ENCODE measurements around the gene SLC25A23. TPM values are rescaled to one million over a fixed set of nuclear protein-coding genes. Genes with fewer than 3 reads are reported as not detected.

Gene SLC25A23
- total RNA-seq, 1 experiment from 2014 or later, result 18.7 TPM

DNA sequence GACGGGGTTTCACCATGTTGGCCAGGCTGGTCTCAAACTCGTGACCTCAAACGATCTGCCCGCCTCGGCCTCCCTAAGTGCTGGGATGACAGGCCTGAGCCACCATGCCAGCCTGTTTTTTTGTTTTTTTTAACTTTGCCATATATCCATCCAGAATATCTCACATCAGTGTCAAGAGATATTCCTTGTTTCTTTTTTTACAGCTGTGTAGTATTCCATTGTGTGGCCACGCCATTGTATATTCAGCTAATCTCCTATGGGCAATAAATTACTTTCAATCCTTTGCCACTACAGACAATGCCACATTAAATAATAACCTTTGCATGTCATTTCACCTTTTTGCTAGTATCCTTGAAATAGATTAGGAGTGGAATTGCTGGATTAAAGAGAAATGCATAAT is 50.2 kb downstream of the SLC25A23 start:
- CTCF ChIA-PET, result no interaction called here
- no TSS peak for BruUV-seq (replicated peaks)

DNA sequence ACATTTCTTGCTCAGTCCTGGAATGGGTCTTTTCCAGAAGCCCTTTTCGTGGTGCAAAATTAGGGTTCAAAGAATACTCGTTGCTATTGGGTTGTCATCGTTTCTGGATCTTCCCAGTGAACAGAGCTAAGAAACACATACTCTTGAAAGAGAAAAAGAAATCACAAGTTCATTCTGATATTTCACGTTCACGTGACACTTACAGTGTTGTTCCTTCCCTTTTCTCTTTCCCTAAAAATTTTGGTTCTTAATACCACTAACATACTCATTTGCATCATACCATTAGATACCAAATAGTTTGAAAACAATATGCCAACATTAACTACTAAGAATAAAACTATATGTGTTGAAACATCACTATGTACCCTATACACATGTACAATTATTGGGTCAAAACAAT is 53.2 kb downstream of the SLC25A23 start:
- Histone ChIP-seq H3K4me3 (ENCODE audit: low read depth in 2 of 2, low read length in 2 of 2) (no peak overlapping the region), H3K9me3 (ENCODE audit: control insufficient read depth, insufficient read depth, low read depth, low read length) (no peaks in the 10 kb centered on the region), H3K27me3 (ENCODE audit: control insufficient read depth, insufficient read depth, low read length) (no peaks in the 10 kb centered on the region), H3K4me1 (ENCODE audit: control insufficient read depth, insufficient read depth, low read length) (no peaks in the 10 kb centered on the region), H3K36me3 (ENCODE audit: control insufficient read depth, insufficient read depth, low read length) (no peaks in the 10 kb centered on the region), H3K27ac (ENCODE audit: low read length) (no peak overlapping the region)
- ChIA-PET POLR2A (interaction anchor here (0.6 kb wide), 1 partner anchor 25 kb away, joined by 5 read pairs; no protein-coding TSS in a partner anchor), CTCF (no interaction called here)
- DNase-seq (ENCODE audit: low read depth, low spot score) (no peak), ATAC-seq (no peak)
- in situ Hi-C loops (cut with HindIII; ENCODE audit: low pct_unique_long_range_greater_than_20kb, low sequenced_read_pairs) (no loop called here), intact Hi-C loops (cut with micrococcal nuclease; ENCODE audit: unreplicated experiment) (no loop called here)
- TF ChIP-seq, protein P1, sequence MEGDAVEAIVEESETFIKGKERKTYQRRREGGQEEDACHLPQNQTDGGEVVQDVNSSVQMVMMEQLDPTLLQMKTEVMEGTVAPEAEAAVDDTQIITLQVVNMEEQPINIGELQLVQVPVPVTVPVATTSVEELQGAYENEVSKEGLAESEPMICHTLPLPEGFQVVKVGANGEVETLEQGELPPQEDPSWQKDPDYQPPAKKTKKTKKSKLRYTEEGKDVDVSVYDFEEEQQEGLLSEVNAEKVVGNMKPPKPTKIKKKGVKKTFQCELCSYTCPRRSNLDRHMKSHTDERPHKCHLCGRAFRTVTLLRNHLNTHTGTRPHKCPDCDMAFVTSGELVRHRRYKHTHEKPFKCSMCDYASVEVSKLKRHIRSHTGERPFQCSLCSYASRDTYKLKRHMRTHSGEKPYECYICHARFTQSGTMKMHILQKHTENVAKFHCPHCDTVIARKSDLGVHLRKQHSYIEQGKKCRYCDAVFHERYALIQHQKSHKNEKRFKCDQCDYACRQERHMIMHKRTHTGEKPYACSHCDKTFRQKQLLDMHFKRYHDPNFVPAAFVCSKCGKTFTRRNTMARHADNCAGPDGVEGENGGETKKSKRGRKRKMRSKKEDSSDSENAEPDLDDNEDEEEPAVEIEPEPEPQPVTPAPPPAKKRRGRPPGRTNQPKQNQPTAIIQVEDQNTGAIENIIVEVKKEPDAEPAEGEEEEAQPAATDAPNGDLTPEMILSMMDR (IDR thresholded peaks at IDR 0.05), result no peak
- no peak for TF ChIP-seq TCF7L2 (IDR thresholded peaks at IDR 0.05; ENCODE audit: low read depth, low read length)
- TF ChIP-seq, protein P2, sequence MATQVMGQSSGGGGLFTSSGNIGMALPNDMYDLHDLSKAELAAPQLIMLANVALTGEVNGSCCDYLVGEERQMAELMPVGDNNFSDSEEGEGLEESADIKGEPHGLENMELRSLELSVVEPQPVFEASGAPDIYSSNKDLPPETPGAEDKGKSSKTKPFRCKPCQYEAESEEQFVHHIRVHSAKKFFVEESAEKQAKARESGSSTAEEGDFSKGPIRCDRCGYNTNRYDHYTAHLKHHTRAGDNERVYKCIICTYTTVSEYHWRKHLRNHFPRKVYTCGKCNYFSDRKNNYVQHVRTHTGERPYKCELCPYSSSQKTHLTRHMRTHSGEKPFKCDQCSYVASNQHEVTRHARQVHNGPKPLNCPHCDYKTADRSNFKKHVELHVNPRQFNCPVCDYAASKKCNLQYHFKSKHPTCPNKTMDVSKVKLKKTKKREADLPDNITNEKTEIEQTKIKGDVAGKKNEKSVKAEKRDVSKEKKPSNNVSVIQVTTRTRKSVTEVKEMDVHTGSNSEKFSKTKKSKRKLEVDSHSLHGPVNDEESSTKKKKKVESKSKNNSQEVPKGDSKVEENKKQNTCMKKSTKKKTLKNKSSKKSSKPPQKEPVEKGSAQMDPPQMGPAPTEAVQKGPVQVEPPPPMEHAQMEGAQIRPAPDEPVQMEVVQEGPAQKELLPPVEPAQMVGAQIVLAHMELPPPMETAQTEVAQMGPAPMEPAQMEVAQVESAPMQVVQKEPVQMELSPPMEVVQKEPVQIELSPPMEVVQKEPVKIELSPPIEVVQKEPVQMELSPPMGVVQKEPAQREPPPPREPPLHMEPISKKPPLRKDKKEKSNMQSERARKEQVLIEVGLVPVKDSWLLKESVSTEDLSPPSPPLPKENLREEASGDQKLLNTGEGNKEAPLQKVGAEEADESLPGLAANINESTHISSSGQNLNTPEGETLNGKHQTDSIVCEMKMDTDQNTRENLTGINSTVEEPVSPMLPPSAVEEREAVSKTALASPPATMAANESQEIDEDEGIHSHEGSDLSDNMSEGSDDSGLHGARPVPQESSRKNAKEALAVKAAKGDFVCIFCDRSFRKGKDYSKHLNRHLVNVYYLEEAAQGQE (IDR thresholded peaks at IDR 0.05; ENCODE audit: insufficient read depth in 1 of 2, low read depth in 2 of 2, low read length in 1 of 2), result no peak
- TF ChIP-seq POLR2AphosphoS5 (IDR thresholded peaks at IDR 0.05; ENCODE audit: low read depth, low read length), result no peak
- no peak for TF ChIP-seq SIN3A (IDR thresholded peaks at IDR 0.05; ENCODE audit: borderline replicate concordance, insufficient read depth, low read depth, low read length)
- no TSS peak for BruUV-seq (replicated peaks)

More for the DNA sequence above, 50.2 kb downstream of the SLC25A23 start:
- Histone ChIP-seq H3K27ac (ENCODE audit: low read length) (no peak overlapping the region), H3K36me3 (ENCODE audit: control insufficient read depth, insufficient read depth, low read length) (no peaks in the 10 kb centered on the region), H3K27me3 (ENCODE audit: control insufficient read depth, insufficient read depth, low read length) (no peaks in the 10 kb centered on the region), H3K9me3 (ENCODE audit: control insufficient read depth, insufficient read depth, low read depth, low read length) (no peaks in the 10 kb centered on the region), H3K4me1 (ENCODE audit: control insufficient read depth, insufficient read depth, low read length) (no peaks in the 10 kb centered on the region), H3K4me3 (ENCODE audit: low read depth in 2 of 2, low read length in 2 of 2) (no peak overlapping the region)
- no peak for TF ChIP-seq POLR2AphosphoS5 (IDR thresholded peaks at IDR 0.05; ENCODE audit: low read depth, low read length)
- TF ChIP-seq SIN3A (IDR thresholded peaks at IDR 0.05; ENCODE audit: borderline replicate concordance, insufficient read depth, low read depth, low read length), result no peak
- TF ChIP-seq, protein P2 (IDR thresholded peaks at IDR 0.05; ENCODE audit: insufficient read depth in 1 of 2, low read depth in 2 of 2, low read length in 1 of 2), result no peak
- TF ChIP-seq, protein P1 (IDR thresholded peaks at IDR 0.05), result no peak
- TF ChIP-seq TCF7L2 (IDR thresholded peaks at IDR 0.05; ENCODE audit: low read depth, low read length), result no peak
- POLR2A ChIA-PET, result interaction anchor here (0.6 kb wide), 1 partner anchor 91 kb away, joined by 4 read pairs; no protein-coding TSS in a partner anchor
- ATAC-seq, result no peak
- intact Hi-C loops (cut with micrococcal nuclease; ENCODE audit: unreplicated experiment), result no loop called here
- no peak for DNase-seq (ENCODE audit: low read depth, low spot score)
- in situ Hi-C loops (cut with HindIII; ENCODE audit: low pct_unique_long_range_greater_than_20kb, low sequenced_read_pairs), result no loop called here
